HEK293T (cell line): ENCODE results near the gene SPOCK3.

ENCODE experiments used
- CTCF ChIA-PET: fragments of 350-600 bp; formaldehyde crosslinking; extraction: SDS; loops from one replicate; lab custom pipeline; 2021; ENCODE audit warnings: antibody characterized with exemption, inconsistent platforms; lab: Yijun Ruan, JAX
- POLR2A ChIA-PET: fragments of 350-600 bp; formaldehyde crosslinking; extraction: SDS; loops from one replicate; lab custom pipeline; 2020; ENCODE audit warnings: antibody characterized with exemption, inconsistent platforms; lab: Yijun Ruan, JAX
- DNase-seq: peaks from one replicate; pipeline ENCODE4 v3.0.0; 2012; ENCODE audit warnings: mixed read lengths; ENCODE audit errors: extremely low spot score
- ARNT ChIP-seq: fragments of 450-650 bp; IDR thresholded peaks from 2 replicates; pipeline ENCODE4 v1.6.1; 2017; ENCODE audit warnings: mild to moderate bottlenecking
- BHLHE40 ChIP-seq: fragments of 450-650 bp; IDR thresholded peaks from 2 replicates; pipeline ENCODE4 v1.6.1; 2016; ENCODE audit warnings: mild to moderate bottlenecking, moderate library complexity, borderline replicate concordance
- CTBP1 ChIP-seq: fragments of 450-650 bp; IDR thresholded peaks from 2 replicates; pipeline ENCODE4 v1.6.1; 2016; ENCODE audit warnings: borderline replicate concordance
- ELF4 ChIP-seq: fragments of 450-650 bp; IDR thresholded peaks from 2 replicates; pipeline ENCODE4 v1.6.1; 2017; ENCODE audit warnings: antibody characterized with exemption
- FOXA1 ChIP-seq: fragments of 450-650 bp; IDR thresholded peaks from 2 replicates; pipeline ENCODE4 v1.6.1; 2016; ENCODE audit warnings: mild to moderate bottlenecking
- FOXK2 ChIP-seq: fragments of 450-650 bp; IDR thresholded peaks from 2 replicates; pipeline ENCODE4 v1.6.1; 2016; ENCODE audit warnings: mild to moderate bottlenecking
- FOXM1 ChIP-seq: fragments of 450-650 bp; IDR thresholded peaks from 2 replicates; pipeline ENCODE4 v1.6.1; 2017; ENCODE audit warnings: mild to moderate bottlenecking, borderline replicate concordance
- HDGF ChIP-seq: fragments of 450-650 bp; IDR thresholded peaks from 2 replicates; pipeline ENCODE4 v1.6.1; 2017; ENCODE audit warnings: antibody characterized with exemption, borderline replicate concordance
- L3MBTL2 ChIP-seq: fragments of 450-650 bp; conservative IDR thresholded peaks from 2 replicates; pipeline ENCODE4 v1.6.1; 2016; ENCODE audit warnings: mild to moderate bottlenecking
- LEF1 ChIP-seq: fragments of 450-650 bp; IDR thresholded peaks from 2 replicates; pipeline ENCODE4 v1.6.1; 2017; ENCODE audit warnings: mild to moderate bottlenecking, borderline replicate concordance
- NFRKB ChIP-seq: fragments of 450-650 bp; IDR thresholded peaks from 2 replicates; pipeline ENCODE4 v1.6.1; 2016; ENCODE audit warnings: mild to moderate bottlenecking, moderate library complexity
- PKNOX1 ChIP-seq: fragments of 450-650 bp; IDR thresholded peaks from 2 replicates; pipeline ENCODE4 v1.6.1; 2016
- SP1 ChIP-seq: fragments of 450-650 bp; IDR thresholded peaks from 2 replicates; pipeline ENCODE4 v1.6.1; 2017
- SUZ12 ChIP-seq: fragments of 450-650 bp; IDR thresholded peaks from 2 replicates; pipeline ENCODE4 v1.6.1; 2016; ENCODE audit warnings: mild to moderate bottlenecking
- TARDBP ChIP-seq: fragments of 450-650 bp; IDR thresholded peaks from 2 replicates; pipeline ENCODE4 v1.6.1; 2016
- ZNF384 ChIP-seq: fragments of 450-650 bp; IDR thresholded peaks from 2 replicates; pipeline ENCODE4 v1.6.1; 2016

Gene SPOCK3

GRCh38 chr4:167183036-167183435 lies 51.3 kb downstream of the SPOCK3 start:
- ChIA-PET CTCF (no interaction called here), POLR2A (no interaction called here)
- TF ChIP-seq NFRKB, result no peak
- TF ChIP-seq CTBP1, result no peak
- no peak for TF ChIP-seq HDGF
- no peak for DNase-seq

- ChIA-PET POLR2A (no interaction called here), CTCF (no interaction called here)
- TF ChIP-seq CTBP1, result no peak
- no peak for TF ChIP-seq FOXM1
- no peak for TF ChIP-seq PKNOX1
- TF ChIP-seq LEF1, result no peak
- no peak for TF ChIP-seq SUZ12
- no peak for TF ChIP-seq BHLHE40
- no peak for TF ChIP-seq FOXA1
- TF ChIP-seq HDGF, result no peak
- DNase-seq, result no peak
These were observed 56.4 kb downstream of the SPOCK3 start for GRCh38 chr4:167177925-167178324.

- TF ChIP-seq HDGF (no peak), SUZ12 (no peak), SP1 (no peak), FOXK2 (no peak), BHLHE40 (no peak), L3MBTL2 (no peak), CTBP1 (no peak), TARDBP (no peak), ZNF384 (no peak), FOXA1 (no peak)
- ChIA-PET POLR2A (no interaction called here), CTCF (no interaction called here)
- no peak for DNase-seq
These were observed 57.4 kb downstream of the SPOCK3 start for GRCh38 chr4:167176723-167177367.

GRCh38 chr4:167171928-167172327 lies 62.4 kb downstream of the SPOCK3 start:
- no peak for DNase-seq
- CTCF ChIA-PET, result no interaction called here
- TF ChIP-seq FOXM1 (no peak), CTBP1 (no peak), L3MBTL2 (no peak), ARNT (no peak), FOXK2 (no peak), LEF1 (no peak)
- POLR2A ChIA-PET, result no interaction called here

GRCh38 chr4:167168611-167169010 lies 65.7 kb downstream of the SPOCK3 start:
- ChIA-PET POLR2A (no interaction called here), CTCF (no interaction called here)
- DNase-seq, result no peak
- TF ChIP-seq LEF1 (no peak), NFRKB (no peak), SUZ12 (no peak), ZNF384 (no peak), FOXK2 (no peak), PKNOX1 (no peak), BHLHE40 (no peak)

GRCh38 chr4:167150587-167150986 lies 83.7 kb downstream of the SPOCK3 start:
- DNase-seq, result no peak
- TF ChIP-seq FOXK2 (no peak), ELF4 (no peak), PKNOX1 (no peak), SUZ12 (no peak), FOXA1 (no peak), ZNF384 (no peak), SP1 (no peak), ARNT (no peak), BHLHE40 (no peak), TARDBP (no peak), HDGF (no peak), FOXM1 (no peak), LEF1 (no peak), L3MBTL2 (no peak), CTBP1 (no peak), NFRKB (no peak)
- CTCF ChIA-PET, result no interaction called here
- POLR2A ChIA-PET, result no interaction called here

- CTCF ChIA-PET, result interaction anchor here (0.6 kb wide), 1 partner anchor 164 kb away, joined by 8 read pairs; no protein-coding TSS in a partner anchor
- no peak for DNase-seq
- POLR2A ChIA-PET, result no interaction called here
- no peak for TF ChIP-seq HDGF
- TF ChIP-seq ZNF384, result no peak
- no peak for TF ChIP-seq SP1
- TF ChIP-seq FOXK2, result no peak
- no peak for TF ChIP-seq LEF1
- no peak for TF ChIP-seq CTBP1
- no peak for TF ChIP-seq FOXA1
- no peak for TF ChIP-seq NFRKB
- no peak for TF ChIP-seq BHLHE40
- TF ChIP-seq TARDBP, result no peak
- TF ChIP-seq PKNOX1, result no peak
- no peak for TF ChIP-seq ARNT
These were observed 89.7 kb downstream of the SPOCK3 start for GRCh38 chr4:167144605-167145004.
